NCI-H2081 (cell line): ENCODE results near the gene ACOT7.

Source experiments
- DNase-seq, 2 experiments: peaks; one replicate each; lab custom pipeline; 2025; lab: John Stamatoyannopoulos, UW

Gene ACOT7

DNA sequence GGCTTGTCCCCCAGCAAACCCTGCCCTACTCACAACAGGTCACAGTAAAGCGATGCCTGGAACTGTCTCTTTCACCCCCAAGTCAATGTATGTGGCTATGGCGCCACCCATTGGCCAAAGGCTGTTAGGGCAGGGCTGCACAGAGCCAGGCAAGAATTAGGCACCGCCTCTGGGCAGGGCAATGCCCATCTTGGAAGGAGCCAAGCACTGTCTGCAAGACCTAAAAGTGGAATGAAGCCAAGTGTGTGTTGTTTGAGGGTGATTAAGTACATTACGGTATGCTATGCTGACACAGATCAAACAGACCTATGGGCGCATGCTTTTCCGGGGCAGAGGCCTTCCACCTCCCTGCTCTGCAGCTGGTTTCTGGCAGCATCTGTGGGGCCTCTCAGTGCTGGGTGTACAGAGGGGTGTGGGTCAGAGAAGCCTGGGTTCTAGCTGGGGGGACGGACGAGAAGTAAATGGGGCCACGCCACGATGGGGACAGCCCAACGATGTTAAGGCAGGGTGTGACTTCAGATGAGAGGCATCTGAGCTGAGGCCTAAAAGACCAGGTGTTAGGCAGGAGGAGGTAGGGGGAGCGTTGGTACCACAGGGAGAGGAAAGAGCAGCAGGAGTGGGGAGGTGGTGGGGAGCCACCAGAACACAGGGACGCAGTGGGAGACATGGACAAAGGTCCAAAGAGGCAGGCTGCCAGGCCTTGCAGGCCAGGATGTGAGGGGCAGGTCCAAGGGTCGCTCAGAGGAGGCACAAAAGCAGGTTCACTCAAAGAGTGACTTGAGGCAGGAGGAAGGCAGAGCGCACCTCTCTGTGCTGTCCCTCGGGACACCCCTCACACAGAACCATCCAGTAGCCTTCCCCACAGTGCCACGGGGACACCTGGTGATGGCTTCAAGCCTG is 49.8 kb downstream of the ACOT7 start:
- DNase-seq: peak; percentile 67 to 72

- DNase-seq: no peak
Observed at GRCh38 chr1:6342056-6342455, 51.5 kb downstream of the ACOT7 start.

- no peak for DNase-seq
Observed at GRCh38 chr1:6338695-6339094, 54.9 kb downstream of the ACOT7 start.

- no peak for DNase-seq
Observed at GRCh38 chr1:6336776-6337622, 56.6 kb downstream of the ACOT7 start.

- DNase-seq: no peak
Observed at GRCh38 chr1:6334261-6334993, 59.1 kb downstream of the ACOT7 start.

DNA sequence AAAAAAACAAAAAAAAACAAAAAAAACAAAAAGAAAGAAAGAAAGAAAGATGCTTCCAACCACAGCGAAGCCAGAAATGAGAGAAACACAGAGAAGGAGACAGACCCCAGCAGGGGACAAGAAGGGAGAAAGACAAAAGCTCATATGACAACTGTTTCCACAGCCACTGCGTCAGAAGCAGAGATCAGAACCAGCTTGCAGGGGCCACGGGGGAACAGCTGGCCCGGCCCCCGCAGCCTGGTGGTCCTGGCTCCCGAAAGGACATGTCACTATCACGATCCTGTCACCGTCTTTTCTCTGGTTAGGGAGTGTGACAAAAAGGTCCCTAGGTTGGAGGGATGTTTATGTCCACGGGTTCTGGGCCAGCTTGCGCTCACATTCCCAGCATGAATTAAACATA is 60.7 kb downstream of the ACOT7 start:
- no peak for DNase-seq

- no peak for DNase-seq
Observed at GRCh38 chr1:6331543-6332273, 61.9 kb downstream of the ACOT7 start.

GRCh38 chr1:6330410-6330911 is 63.1 kb downstream of the ACOT7 start:
- DNase-seq: no peak

- DNase-seq: no peak
Observed at GRCh38 chr1:6329851-6330250, 63.7 kb downstream of the ACOT7 start.

- no peak for DNase-seq
Observed at GRCh38 chr1:6329396-6329795, 64.2 kb downstream of the ACOT7 start.

- DNase-seq: no peak
Observed at GRCh38 chr1:6328696-6329095, 64.9 kb downstream of the ACOT7 start.

- DNase-seq: no peak
Observed at GRCh38 chr1:6328091-6328490, 65.5 kb downstream of the ACOT7 start.

DNA sequence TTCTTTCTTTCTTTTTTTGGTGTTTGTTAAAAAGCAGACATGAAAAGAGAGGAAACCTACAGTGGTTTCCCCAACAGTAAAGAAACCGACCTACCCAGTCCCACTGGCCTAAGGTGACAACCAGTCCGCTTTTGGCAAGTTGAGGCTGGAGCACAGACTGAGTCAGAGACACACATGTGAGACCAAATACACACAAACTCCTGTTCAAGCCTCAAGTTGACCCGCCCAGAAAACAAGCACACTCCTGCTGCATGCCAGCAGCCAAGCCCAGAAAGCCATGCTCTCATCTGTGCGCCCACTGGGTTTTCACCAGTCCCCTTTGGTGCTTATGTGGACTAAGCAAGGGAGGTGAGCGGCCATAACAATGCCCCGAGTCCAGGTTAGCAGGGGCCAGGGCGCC is 68.1 kb downstream of the ACOT7 start:
- no peak for DNase-seq

GRCh38 chr1:6322161-6322560 is 71.4 kb downstream of the ACOT7 start:
- no peak for DNase-seq

- DNase-seq: no peak
Observed at GRCh38 chr1:6321205-6321604, 72.4 kb downstream of the ACOT7 start.

GRCh38 chr1:6317098-6317760 is 76.3 kb downstream of the ACOT7 start:
- no peak for DNase-seq

DNA sequence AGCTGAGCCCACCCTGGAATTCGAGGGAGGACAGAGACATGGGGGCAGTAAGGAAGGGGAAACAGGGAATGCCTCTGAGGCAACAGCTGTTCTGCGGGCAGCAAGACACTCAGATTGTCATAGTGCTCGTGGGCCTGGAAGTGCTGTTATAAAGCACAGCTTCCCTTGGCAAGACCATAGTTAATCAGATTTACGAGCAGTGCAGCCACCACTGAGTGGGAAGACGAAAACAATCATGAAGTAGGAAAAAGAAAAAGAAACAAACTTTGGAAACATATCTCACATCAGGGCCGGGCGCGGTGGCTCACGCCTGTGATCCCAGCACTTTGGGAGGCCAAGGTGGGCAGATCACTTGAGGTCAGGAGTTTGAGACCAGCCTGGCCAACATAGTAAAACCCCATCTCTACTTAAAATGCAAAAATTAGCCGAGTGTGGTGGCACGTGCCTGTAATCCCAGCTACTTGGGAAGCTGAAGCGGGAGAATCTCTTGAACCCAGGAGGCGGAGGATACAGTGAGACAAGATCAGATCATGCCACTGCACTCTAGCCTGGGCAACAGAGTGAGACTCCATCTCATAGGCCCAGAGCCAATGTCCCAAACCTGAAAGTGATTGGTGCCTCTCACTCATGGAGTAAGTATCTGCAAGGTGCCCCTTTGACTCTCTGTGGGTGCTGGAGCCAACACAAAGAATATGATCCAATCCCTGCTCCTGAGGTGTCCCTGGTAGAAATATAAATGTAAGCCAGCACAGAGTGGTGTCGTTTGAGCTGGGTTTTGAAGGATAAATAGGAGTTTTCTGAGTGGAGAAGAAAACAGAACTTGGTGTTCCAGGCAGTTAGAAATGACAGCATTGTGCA is 77.1 kb downstream of the ACOT7 start:
- DNase-seq: no peak

GRCh38 chr1:6314503-6314902 is 79.1 kb downstream of the ACOT7 start:
- no peak for DNase-seq

DNA sequence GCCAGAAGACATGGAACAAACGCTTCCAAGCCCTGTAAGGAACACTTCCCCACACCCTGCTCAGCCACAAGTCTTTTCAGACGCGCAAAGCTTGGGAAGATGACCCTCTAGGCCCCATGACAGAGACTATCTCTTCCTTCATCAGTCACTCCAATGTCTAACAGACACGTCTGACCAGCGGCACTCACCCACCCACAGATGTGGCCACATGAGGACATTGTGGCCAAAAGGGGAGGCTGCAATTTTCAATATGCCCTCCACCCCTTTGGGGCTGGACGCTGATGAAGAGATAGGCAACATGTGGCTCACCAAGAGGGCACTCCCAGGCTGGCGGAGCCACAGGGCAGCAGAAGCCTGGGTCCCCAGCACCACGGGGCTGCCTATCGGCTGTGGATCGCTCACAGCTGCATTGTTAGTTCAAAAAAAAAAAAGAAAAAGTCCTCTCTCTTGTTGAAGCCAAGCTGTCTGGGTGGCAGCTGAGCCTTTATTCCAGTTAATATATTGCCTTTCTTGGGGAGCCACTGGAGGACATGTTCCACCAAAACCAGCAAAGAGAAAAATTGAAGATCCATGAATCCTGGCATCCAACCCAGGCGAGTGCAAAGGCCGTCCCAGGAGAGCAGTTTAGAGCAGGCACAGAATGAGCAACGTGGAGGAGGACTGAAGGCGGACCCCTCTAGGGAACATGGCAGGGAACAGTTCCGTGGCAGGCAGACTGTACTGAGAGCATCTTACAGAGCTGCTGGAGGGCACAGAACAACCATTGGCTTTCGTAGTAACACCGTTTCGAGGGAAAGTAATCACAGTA is 80.0 kb downstream of the ACOT7 start:
- DNase-seq: no peak
